22Rv1 (cell line): ENCODE results near the gene ARHGAP27.

ENCODE experiments used
- ZFX ChIP-seq: fragments of 450-650 bp; IDR thresholded peaks from 2 replicates; pipeline ENCODE4 v1.6.1; 2017; ENCODE audit warnings: antibody characterized with exemption, borderline replicate concordance
- TF ChIP-seq, protein P1 (sequence below): fragments of 450-650 bp; IDR thresholded peaks from 2 replicates; pipeline ENCODE4 v1.5.1; 2017; ENCODE audit warnings: mild to moderate bottlenecking

DNA sequence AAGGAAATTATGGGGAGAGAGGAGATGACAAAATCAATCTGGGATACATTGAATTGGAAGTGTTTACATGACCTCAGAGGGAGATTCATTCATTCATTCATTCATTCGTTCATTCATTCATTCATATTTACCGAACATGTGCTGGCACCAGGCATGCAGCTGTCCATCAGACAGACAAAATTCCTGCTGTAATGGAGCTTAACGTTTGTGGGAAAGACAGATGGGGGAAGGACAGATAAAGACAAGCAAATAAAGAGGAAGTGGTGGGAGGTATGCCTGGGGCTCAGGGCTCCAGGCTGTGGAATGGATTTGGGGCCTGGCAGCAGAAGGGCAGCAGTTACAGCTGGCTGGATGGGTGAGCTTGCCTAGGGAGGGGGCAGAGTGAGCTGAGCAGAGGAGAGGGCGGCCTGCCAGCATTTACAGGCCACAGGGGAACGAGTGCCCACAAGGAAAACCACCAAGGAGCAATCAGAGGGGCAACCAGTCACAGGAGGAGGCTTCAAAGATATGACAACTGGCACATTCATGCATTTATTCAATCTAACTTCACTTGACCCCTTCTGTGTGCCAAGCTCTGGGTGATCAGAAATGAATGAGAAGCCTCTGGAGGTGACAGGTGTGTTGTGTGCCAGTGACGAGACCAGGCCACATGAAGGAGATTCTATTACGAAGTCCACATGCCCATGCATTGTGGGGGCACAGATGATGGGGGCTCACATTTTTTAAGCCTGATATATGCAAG, 48.5 kb downstream of the ARHGAP27 start:
- TF ChIP-seq, protein P1, sequence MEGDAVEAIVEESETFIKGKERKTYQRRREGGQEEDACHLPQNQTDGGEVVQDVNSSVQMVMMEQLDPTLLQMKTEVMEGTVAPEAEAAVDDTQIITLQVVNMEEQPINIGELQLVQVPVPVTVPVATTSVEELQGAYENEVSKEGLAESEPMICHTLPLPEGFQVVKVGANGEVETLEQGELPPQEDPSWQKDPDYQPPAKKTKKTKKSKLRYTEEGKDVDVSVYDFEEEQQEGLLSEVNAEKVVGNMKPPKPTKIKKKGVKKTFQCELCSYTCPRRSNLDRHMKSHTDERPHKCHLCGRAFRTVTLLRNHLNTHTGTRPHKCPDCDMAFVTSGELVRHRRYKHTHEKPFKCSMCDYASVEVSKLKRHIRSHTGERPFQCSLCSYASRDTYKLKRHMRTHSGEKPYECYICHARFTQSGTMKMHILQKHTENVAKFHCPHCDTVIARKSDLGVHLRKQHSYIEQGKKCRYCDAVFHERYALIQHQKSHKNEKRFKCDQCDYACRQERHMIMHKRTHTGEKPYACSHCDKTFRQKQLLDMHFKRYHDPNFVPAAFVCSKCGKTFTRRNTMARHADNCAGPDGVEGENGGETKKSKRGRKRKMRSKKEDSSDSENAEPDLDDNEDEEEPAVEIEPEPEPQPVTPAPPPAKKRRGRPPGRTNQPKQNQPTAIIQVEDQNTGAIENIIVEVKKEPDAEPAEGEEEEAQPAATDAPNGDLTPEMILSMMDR, result no peak
- TF ChIP-seq ZFX, result no peak
